ENCODE measurements around the gene PODXL2.

PODXL2 gene

DNA sequence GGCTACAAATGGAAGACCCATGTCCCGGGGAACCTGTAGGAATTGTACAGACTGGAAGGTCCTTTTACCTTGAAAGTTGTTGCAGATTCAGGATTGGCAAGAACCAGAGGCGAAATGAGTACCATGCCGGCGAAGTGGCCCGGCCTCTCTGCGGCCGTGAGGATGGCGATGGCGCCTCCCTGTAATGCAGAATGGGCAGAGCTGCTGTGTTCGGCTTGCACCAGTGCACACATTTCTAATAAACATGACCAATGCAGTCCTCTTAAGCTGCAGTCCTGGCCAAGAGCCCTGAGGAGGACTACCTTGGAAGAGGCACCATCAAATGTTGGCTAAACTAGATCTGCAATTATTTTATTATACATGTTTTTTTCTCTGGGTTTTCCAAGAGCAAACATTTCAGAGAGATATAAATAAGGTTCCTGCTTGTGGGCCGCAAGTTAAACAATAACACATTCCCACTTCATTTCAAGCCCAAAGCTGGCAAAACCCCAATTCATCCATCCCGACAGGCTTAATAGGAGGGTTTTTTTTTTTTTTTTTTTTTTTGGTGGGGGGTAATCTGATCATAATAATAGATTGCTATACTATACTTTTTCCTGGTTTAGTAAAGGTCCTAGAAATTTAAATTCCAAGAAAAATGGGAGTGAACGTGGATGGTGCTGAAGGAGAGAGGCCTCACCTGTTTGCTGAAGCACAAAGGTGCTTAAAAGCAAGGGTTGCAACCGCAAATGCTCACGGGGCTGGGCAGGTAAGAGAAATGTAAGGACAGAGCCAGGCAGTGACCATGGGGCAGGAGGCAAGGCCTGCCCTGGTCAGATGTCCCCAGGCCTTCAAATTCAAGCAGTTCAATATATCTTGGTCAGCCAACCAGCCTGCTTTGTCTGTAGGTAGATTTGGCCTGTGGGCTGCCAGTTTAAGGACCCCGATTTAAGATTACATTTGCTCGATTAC, 92.3 kb downstream of the PODXL2 start:
- no peak for DNase-seq (ENCODE audit: low read depth in 3 of 3)

- DNase-seq (ENCODE audit: low read depth in 3 of 3): no peak
Measured at GRCh38 chr3:127722091-127722784, 93.3 kb downstream of the PODXL2 start.

All from stimulated activated CD4-positive, alpha-beta T cell treated with anti-CD3 and anti-CD28 coated beads, TNF-alpha, amount 100 ng/mL, for 24 hours (primary cell).